Activated CD4-positive, CD25-positive, alpha-beta regulatory T cell (primary cell): Measurements from ENCODE around the gene KLHDC7B.

Source experiments
- DNase-seq, 4 experiments: peaks; one replicate each; lab custom pipeline; 2025; lab: John Stamatoyannopoulos, UW

Gene KLHDC7B

DNA sequence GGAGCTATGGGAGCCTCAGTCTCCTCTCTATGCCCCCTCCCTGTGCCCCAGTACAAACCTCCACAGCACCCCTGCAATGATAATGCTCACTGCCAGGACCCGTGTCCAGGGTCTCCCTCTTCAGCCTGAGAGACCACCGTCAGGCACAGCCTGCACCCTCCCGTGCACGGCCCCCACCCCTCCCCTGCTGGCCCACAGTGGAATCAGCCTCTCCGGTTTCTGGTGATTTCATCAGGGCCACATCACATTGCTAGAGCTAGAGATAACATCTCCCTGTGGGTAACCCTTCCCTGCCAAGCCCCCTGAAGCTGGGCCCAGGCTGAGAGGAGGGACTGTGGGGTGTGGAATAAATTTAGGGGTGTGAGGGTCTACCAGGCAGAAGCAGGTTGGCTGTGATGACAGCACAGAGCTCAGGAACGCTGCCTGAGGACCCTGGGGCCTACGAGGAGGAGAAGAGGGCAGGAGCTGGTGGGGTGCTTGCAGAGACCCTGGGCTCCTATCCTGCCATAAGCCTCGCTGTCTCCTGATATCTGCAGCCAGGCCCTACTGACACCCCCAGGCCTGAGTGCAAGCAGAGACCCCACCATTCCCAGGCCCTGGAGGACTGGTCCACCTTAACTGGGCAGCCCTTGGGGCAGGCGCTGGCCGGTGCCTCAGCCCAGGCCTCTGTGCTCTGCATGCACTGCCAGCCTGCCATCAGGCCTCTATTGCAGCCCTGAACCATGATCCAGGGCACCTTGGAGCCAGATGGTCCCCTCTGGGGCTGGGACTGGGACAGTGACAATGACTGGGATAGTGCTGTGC is at the start of gene KLHDC7B:
Gene KLHDC7B, plus strand, starts transcription at position 378 of the 804 bp plus-strand sequence. Its CDS starts 345 bp downstream, at position 723.
- no peak for DNase-seq

DNA sequence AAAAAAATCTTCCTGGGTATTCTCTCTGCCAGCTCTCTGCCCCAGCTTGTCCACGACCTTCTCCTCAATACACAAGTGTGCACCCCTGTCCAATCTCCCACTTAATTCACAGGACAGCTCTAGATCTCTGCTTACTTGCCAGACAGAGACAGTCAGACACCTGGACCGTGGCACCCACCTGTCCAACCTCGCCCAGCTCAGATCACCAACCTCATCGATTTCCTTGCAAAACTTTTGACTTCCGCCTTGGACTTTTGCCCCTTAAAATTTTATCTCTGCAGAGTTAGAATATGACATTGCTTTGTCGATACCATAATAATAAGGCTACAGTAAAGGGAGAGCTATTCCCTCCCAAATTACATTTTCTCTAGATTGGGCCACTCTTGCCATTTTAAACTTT is 48.6 kb upstream of the KLHDC7B start:
- no peak for DNase-seq

DNA sequence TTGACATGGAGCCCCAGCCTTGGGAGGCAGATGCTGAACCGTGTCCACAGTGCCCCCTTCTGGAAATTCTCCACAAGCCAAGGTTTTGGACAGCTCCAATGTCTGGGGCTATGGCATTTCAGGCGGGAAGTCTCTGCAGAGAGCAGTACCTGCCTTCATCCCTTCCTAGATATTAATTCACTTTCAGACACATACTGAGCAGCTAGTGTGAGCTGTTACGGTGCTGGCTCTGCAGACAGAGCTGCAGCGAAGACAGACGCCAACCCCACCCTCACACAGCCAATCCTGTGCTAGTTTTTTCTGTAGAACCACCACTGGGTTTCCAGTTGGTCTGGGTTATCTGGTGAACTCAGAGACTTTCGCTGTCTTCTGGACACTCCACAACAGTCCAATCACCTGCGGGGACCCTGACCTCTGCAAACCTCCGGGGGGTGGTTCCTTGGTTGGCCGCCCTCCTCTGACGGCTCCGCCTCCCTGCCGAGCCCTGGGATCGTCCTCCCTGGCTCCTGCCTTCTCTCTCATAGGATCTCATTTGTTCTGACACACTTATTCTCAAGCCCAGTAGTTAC is 47.3 kb upstream of the KLHDC7B start:
- DNase-seq = peak; percentile 36 to 48 (median 38)

DNA sequence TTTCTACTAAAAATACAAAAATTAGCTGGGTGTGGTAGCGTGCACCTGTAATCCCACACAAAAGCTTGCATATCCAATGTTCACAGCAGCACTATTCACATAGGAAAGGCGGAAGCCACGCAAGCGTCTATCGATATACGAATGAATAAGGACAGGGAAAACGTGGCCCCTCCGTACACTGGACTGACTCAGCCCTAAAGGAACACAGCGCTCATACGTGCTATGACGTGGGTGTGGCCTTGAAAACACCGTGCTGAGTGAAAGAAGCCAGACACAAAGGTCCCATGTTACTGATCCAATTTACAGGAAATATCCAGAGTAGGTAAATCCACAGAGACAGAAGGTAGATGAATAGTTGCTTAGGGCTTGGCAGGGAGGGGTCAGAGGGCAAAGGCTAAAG is 45.2 kb upstream of the KLHDC7B start:
- DNase-seq = no peak

DNA sequence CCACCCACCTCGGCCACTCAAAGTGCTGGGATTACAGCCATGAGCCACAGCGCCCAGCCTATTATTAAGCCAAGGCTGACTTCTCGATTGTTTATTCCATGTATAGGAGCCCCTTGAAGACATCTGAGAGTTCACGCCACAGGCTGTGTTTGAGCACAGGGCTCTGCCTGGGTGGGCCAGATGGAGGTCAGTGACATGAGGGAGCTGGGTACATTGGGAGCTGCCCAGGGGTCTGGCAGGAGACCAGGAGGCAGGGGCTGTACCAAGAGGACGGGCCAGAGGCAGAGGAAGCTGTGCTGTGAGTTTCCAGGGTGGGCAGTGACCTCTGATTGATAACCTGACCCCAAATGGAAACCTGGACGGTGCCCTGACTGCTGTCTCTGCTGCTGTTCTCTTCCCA is 43.6 kb upstream of the KLHDC7B start:
- no peak for DNase-seq

DNA sequence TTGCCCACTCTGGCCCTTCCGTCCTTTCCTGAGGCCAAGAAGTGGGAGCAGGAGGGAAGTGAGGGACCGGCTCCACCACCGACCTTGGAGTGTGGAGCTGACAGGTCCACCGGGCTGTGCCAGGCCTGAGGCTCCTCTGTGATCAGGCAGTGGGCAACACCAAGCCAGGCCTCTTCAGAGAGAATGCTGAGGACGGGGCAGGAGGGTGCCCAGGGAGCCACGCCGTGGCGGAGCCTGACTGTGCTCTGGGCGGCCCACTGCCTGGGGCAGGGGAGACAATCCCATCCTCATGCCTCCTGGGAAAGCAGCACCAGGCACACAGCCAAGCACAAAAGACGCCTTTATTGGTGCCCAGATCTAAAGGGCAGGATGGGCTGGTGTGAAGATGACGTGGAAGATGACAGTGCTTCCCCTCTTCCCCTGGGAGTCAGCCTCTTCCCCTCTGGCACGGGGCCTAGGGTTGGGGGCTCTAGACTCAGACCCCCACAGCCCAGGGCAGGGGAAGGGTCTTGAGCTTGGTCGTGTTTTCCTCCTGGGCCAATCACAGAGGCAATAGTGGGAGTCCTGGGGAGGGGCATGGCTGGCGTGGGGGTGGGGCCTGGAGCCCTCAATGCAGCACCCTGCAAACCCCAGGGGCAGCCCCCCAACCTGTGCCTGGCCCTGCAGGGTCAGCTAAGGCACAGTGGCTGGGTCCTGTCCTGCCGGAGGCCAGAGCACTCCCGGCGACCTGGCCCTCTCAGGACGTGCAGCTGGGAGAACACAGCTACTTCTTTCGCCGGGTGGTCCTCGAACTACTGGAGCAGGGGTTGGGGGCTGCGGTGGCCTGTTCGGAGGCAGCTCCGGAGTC is 42.8 kb upstream of the KLHDC7B start:
- no peak for DNase-seq

DNA sequence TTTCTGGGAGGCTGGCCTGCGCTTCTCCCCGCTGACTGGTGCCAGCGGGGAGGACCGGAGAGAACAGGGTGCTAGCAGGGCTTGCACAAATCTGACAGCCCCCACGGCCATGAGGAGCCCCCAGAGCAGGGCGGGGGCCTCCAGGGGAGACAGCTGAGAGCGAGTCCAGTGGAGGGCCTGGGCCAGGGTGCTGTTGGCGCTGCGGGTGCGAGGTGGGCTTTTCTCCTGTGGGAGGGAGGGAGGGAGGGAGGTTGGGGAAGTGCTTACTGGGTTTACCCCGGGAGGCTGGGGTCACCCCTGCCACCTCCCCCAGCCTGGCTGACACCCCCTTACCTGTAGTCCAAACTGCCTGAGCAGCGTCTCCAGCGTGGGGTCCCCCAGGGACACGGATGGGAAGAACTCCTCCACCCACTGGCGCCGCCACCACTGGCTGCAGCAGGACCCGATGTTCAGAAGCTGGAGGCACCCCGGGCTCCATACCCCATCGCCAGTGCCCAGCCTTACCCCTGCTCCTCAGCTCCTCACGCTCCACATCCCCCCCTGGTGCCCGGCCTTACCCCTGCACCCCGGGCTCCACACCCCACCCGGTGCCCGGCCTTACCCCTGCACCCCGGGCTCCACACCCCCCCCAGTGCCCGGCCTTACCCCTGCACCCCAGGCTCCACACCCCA is 42.1 kb upstream of the KLHDC7B start:
- DNase-seq = no peak

DNA sequence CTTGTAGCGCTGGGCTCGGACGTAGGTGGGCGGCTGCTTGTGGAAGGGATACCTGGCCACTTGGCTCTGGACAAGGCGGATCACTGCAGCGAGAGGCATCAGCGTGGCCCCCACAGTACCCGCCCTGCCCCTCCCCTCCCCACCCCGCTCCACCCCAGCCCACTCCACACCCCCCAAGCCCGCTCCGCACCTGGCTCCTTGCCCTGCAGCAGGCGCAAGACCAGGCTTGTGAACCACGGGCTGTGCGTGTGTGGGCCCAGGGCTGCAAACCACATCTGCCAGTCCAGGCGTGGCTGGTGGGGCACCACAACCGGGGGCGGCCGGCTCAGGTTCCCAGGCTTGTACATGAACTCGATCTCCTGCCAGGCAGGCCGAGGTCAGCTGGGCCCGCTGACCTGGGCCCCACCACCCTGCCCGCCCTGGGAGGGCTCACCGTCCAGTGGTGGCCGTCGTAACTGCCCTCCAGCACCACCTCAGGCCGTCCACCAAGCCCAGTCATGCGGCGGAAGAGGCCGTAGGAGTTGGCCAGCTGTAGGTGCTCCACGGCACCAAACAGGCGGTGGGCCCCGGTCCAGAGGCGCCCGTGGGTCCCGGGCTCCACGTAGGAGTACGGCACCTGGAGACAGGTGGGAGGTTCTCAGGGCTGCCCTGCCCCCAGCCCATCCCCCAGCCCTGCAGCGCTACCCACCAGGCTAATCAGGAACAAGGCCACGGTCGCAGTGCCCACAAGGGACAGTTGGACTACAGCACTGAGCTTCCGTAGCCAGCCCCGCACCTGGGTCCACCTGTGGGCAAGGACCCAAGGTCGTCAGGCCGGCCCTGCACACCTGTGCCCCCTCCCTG is 41.1 kb upstream of the KLHDC7B start:
- DNase-seq = no peak

DNA sequence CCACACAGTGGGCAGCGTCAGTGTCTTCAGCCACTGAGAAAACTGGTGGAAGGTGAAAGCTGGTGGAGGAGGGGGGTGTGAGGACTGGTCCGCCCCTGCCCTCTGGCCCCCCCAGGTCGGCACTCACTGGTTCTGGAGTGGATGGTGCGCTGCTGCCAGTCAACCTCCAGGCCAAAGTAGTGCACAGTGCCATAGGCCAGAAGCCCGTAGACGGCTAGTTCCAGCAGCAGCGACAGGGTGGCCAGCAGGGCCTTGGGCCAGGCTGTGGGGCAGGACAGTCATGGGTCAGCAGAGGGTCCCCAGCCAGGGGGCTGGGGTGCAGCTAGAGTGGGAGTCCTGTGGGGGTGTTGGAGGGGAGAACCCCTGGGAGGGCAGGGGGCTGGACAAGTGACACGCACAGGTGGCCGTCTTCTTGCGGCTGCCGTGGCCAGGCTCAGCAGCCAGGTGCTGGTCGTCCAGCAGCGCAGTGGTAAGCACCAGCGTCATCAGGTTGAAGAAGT is 40.4 kb upstream of the KLHDC7B start:
- DNase-seq = no peak

DNA sequence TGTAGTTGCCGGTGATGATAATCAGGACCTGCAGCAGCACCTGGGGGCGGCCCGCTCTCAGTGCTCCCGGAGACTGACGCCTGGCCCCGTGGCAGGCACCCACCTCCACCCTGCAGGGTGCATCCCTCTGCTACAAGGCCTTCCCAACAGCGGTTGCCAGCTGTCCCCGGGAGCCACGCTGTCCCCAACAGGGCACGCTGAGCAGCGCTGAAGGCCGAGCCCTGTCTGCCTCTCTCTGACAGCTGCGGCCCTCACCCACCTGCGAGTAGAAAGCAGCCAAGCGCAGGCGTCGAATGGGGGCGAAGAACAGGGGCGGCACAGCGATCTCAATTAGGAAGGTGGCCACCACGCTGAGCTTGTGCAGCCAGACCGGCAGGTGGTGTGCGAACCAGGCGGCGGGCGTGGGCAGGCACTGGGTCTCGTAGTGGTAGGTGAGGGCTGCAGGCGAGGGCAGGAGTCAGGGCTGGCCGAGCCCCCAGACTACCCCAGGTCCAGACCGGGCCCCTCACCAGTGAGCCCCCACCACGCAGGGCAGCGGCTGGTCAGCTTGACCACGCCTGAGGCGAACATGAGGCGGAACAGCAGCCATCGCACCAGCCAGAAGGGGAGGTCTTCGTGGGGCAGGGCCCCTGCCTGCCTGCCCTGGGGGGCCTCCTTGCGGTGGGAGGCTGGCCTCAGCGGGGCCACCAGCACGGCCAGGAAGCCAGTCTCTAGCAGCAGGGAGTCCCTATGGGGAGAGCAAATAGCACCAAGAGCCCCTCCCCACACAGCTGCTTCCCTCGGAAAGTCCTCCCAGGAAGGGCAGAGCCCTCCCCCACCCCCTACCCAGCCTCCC is 39.7 kb upstream of the KLHDC7B start:
- DNase-seq = no peak

DNA sequence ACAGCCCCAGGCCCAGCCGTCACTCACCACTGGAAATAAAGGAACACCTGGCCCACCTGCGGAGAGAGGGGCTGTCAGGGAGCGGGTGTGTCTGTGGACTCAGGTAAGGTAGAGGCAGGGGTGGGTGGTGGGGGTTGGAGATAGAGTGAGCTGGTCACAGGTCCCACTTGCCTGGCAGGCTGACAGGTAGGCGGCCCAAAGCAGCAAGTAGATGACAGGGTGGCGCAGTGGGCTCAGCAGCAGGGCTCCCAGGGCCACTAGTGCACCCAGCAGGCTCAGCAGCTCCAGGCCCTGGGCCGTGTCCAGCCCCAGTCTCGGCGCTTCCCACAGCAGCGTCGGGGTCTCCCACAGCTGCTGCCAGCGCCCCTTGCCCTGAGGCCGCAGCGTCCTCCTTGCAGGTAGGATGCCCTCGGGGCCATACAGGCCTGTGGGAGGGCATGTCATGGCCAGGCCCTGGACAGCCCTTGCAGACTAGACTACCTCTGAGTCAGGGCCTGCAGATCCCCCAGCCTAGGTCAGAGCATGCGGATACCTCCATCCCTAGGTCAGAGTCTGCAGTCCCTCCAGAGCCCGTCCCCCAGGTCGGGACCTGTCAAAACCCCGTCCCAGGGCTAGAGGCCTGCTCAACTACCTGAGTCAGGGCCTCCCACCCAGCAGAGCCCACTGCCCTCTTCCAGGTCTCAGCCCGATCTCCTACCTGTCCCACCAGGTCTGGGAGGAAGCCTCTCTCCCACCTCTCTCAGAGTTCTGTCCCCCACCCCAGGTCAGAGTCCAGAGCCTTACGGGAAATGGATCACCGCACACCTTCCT is 38.9 kb upstream of the KLHDC7B start:
- DNase-seq = no peak

DNA sequence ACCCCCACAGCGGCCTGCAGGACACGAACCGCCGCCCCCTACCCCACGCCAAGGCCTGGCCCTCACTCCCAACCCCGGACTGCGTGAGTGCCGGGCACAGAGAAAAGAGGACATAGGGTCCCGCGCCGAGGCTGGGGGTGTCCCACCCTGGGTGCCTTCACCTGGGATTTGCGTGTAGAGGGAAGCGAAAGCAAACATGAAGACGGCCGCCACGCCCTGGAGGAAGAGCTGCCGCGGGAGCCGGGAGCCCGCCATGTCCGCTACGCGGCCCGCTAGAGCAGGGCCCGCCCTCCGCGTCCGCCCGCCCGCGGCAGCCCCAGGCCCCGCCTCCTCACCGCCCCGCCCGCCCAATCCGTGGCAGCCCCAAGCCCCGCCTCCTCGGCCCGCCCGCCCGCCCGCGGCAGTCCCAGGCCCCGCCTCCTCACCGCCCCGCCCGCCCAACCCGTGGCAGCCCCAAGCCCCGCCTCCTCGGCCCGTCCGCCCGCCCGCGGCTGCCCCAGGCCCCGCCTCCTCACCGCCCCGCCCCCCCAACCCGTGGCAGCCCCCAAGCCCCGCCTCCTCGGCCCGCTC is 38.2 kb upstream of the KLHDC7B start, which contains the start of gene LMF2:
Gene LMF2, minus strand, starts transcription at position 282 of the 570 bp plus-strand sequence. Its CDS starts 27 bp downstream, at position 255.
- peak; percentile 100 for DNase-seq

DNA sequence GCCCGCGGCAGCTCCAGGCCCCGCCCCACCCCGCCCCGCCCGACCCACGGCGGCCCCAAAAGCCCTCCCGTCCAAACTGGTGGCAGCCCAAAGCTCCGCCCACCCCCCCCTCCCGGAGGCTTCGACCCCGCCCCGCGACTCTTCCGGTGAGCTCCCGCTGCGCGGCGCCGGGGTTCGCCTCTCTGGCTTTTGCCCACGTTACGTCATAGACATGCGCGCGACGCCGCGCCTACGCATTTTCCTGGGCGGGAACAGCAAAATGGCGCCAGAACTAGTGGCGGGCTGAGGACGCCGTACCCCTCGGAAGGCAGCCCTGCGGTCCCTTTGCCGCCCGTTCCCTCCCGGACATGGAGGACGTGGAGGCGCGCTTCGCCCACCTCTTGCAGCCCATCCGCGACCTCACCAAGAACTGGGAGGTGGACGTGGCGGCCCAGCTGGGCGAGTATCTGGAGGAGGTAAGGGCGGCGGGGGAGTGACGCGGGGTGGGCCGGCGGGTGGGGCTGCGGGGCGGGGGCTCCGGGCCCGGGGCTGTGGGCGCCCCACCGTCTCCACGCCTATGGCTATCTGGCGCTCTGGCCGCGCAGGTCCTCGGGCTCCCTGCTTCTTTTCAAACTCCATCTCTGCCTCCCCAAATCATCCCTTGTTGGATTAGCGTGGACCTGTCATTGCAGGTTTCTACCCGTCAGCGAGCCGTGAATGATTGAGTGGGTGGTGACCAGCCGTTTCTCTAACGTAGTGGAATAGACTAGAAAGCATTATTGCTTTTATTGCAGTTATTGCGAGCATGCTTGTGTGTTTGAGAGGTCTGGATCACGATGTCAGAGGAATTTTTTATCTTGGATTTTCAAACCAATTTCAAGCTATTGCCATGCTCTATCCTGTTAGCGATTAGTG is 37.5 kb upstream of the KLHDC7B start, which contains the start of gene NCAPH2:
Gene NCAPH2, plus strand, starts transcription at position 234 of the 894 bp plus-strand sequence. Its CDS starts 114 bp downstream, at position 348.
- peak in 2 of 4 experiments; percentile 100 for DNase-seq

DNA sequence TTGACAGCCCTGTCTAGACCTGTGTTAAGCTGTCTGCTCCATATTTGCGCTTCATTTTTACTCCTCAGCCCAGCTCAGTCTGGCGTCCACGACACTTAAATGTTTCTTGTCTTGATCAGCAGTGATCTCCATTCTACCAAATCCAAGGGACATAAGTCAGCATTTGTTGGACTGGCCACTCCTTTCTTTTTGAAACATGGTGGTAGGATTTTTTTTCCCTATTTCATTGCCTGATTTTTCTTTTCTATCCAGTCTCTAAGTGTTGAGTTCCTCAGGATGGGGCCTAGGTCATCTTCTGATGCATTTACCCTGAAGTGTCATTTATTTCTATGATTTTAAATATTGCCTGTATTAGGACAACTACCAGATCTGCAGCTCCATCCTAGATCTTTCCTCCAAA is 36.8 kb upstream of the KLHDC7B start:
- no peak for DNase-seq

DNA sequence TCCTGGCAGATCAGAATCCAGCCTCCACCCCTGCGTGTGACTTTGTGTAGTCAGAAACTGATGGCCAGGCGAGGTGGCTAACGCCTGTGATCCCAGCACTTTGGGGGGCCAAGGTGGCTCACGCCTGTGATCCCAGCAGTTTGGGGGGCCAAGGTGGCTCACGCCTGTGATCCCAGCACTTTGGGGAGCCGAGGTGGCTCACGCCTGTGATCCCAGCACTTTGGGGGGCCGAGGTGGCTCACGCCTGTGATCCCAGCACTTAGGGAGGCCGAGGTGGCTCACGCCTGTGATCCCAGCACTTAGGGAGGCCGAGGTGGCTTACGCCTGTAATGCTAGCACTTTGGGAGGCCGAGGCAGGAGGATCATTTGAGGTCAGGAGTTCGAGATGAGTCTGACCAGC is 32.5 kb upstream of the KLHDC7B start:
- no peak for DNase-seq

DNA sequence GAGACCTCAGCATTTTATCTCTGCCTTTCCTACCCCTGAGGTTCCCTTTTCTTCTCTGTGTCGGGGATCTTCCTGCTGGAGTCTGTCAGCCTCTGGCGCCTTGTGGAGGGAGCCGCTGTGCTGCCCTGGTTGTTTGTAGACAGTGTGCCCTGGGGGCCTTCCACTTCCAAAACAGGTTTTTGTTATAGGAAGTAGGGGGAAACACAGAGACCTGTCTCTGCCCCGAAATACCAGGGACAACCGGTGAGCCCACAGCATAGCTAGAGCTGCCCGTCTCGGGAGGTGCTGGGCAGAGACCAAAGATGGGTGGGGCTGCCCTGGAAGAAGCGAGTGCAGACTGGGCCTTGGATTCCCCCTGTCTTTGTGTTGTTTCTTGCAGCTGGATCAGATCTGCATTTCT is 29.6 kb upstream of the KLHDC7B start:
- no peak for DNase-seq

DNA sequence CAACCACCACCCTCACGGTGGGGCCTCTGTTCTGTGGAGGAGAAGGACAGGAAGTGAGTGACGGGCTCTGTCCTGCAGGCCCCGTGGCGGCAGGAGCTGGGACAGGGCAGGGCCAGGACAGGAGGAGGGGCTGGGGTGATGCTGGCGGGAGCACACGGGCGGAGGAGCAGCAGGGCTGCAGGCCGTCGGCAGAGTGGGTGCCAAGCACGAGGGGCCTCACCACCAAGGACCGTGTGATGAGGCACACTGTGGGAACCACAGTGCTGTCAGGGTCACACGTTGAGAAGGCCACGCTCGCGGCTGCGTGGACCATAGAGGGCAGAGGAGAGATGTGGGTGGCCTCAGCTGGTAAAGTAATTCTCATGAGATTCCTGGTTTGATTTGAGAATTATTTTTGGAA is 28.8 kb upstream of the KLHDC7B start:
- DNase-seq = no peak
